K562 (cell line): ENCODE measurements around the gene UTP11. TPM values are rescaled to one million over a fixed set of nuclear protein-coding genes. Genes with fewer than 3 reads are reported as not detected.
A peak's percentile ranks its signal among the peaks of the same experiment; 100 is the strongest.

Experiments used
- DIDO1 ChIP-seq: fragments of 450-650 bp; IDR thresholded peaks from 2 replicates; pipeline ENCODE4 v1.6.1; 2016; ENCODE audit warnings: low read depth, missing biosample characterization, missing genetic modification characterization
- NFYB ChIP-seq: IDR thresholded peaks from 2 replicates; pipeline ENCODE4 v1.6.1; 2011; ENCODE audit warnings: mild to moderate bottlenecking, moderate library complexity; ENCODE audit not compliant: insufficient read length; ENCODE audit errors: extremely low read depth
- POLR2G ChIP-seq: fragments of 200-400 bp; formaldehyde crosslinking; IDR thresholded peaks from 2 replicates; pipeline ENCODE4 v1.6.1; 2017; ENCODE audit warnings: low read depth, mild to moderate bottlenecking, antibody characterized with exemption, low read length, moderate library complexity
- RAD21 ChIP-seq, 2 experiments: fragments of 250-450 bp in 1 of 2; fragments of 450-650 bp in 1 of 2; sonication (Bioruptor Pico) in 1 of 2; formaldehyde crosslinking in 1 of 2; IDR thresholded peaks in 1 of 2; conservative IDR thresholded peaks in 1 of 2; 2 replicates each; pipeline versions ENCODE4 v1.4.0 to v1.8.0; 2020 to 2022; ENCODE audit warnings: mild to moderate bottlenecking in 2 of 2, moderate library complexity in 1 of 2
- RCOR1 ChIP-seq, 2 experiments: IDR thresholded peaks; 2 replicates each; pipeline ENCODE4 v1.6.1; 2012; ENCODE audit warnings: low read depth in 2 of 2, low read length in 2 of 2, borderline replicate concordance in 1 of 2, improper control_type of control experiment in 1 of 2
- TEAD4 ChIP-seq, 2 experiments: sonication (generic) in 1 of 2; formaldehyde crosslinking in 1 of 2; IDR thresholded peaks; 2 replicates each; pipeline versions ENCODE4 v1.6.1 to v1.8.0; 2012 to 2022; ENCODE audit warnings: borderline replicate concordance in 1 of 2, inconsistent platforms in 1 of 2, low read length in 1 of 2, mild to moderate bottlenecking in 1 of 2, missing genetic modification reagents in 1 of 2
- polyA plus RNA-seq, 8 experiments: library from polyadenylated mRNA; depleted of rRNA in 4 of 8; stranded (reverse) in 5 of 8; unstranded in 3 of 8; fragments of >200 nt; fragmentation: Nextera tagmentation in 2 of 8; fragmentation: Illumina TruSeq in 1 of 8; extraction: Ambion mirVana in 2 of 8; extraction: Trizol in 1 of 8; gene quantifications; 2 replicates each; pipeline versions ENCODE4 v1.2.1 to v1.2.3, GENCODE V29; 2011 to 2014; ENCODE audit warnings: inconsistent platforms in 1 of 8, missing spikeins in 1 of 8
- total RNA-seq, 7 experiments: library from RNA; depleted of rRNA in 6 of 7; stranded (reverse); fragments of >200 nt in 6 of 7; fragmentation: Illumina TruSeq in 2 of 7; extraction: Trizol in 2 of 7; gene quantifications; 2 replicates each; pipeline versions ENCODE4 v1.2.1 to v1.2.3, GENCODE V29; 2011 to 2021; ENCODE audit warnings: low replicate concordance in 1 of 7
- TF ChIP-seq, protein P1 (sequence below), 2 experiments: fragments of 450-650 bp in 1 of 2; sonication (generic) in 1 of 2; formaldehyde crosslinking; conservative IDR thresholded peaks; 2 replicates each; pipeline versions ENCODE4 v1.4.0 to v1.8.1; 2020 to 2022; ENCODE audit warnings: mild to moderate bottlenecking in 1 of 2, missing genetic modification reagents in 1 of 2
- TF ChIP-seq, protein P2 (sequence below): sonication (generic); formaldehyde crosslinking; IDR thresholded peaks from 2 replicates; pipeline ENCODE4 v1.8.1; 2023; ENCODE audit warnings: mild to moderate bottlenecking, missing genetic modification reagents
- TF ChIP-seq, protein P3 (sequence below): IDR thresholded peaks from 2 replicates; pipeline ENCODE4 v1.6.1; 2011; ENCODE audit warnings: borderline replicate concordance, low read depth, mild to moderate bottlenecking, moderate library complexity, low read length; ENCODE audit not compliant: insufficient read depth, poor library complexity, severe bottlenecking
- TF ChIP-seq, protein P4 (sequence below), 2 experiments: IDR thresholded peaks in 1 of 2; conservative IDR thresholded peaks in 1 of 2; 2 replicates each; pipeline ENCODE4 v1.6.1; 2016; ENCODE audit warnings: low read depth in 2 of 2, mild to moderate bottlenecking in 1 of 2, missing compliant biosample characterization in 1 of 2, missing genetic modification characterization in 1 of 2, moderate library complexity in 1 of 2
- TF ChIP-seq, protein P5 (sequence below), 3 experiments: fragments of 200-800 bp in 1 of 3; fragments of 250-450 bp in 1 of 3; fragments of 450-650 bp in 1 of 3; sonication (Bioruptor Pico) in 1 of 3; sonication (Bioruptor generic) in 1 of 3; formaldehyde crosslinking in 1 of 3; IDR thresholded peaks; 2 replicates each; pipeline versions ENCODE4 v1.6.1 to v1.8.0; 2016 to 2022; ENCODE audit warnings: mild to moderate bottlenecking in 2 of 3, missing genetic modification characterization in 2 of 3, missing compliant biosample characterization in 1 of 3, moderate library complexity in 1 of 3

The UTP11 gene
- total and polyA plus RNA-seq, 9 of the 15 experiments (the other 6 are each of a cell fraction or from before 2014, with no cell fraction given): 91.1 to 378 (median 221) TPM

DNA sequence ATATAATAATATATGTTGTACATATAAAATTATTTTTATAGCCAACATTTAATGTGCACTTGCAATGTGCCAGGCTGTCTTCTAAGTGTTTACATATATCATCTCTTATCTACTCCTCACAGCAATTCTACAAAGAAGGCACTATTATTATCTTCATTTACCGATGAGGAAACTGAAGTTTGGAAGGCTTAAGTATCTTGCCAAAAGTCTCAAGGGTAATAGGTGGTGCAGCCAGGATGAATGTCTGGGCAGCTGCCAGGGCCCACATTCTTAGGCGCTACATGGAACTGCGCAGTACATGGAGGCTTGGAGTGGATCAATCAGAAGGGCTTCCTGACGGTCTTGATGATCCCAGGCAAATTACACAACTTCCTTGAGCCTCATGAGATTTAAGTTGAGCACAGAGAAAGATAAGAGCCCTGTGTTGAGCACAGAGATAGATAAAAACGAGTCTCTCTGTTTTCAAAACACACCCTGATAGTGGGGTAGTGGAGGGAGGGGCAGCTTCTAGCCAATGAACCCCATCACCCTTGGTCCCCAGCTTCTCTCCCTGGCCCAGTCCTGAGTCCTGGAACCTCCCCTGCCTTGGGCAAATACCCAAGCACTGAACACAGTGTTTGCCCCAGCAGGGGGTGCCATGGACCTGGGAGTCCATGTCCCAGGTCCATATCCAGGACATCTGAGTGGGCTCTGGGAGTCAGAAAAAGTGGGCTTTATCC lies 24.8 kb downstream of the UTP11 start (continued):
- TF ChIP-seq, protein P1, sequence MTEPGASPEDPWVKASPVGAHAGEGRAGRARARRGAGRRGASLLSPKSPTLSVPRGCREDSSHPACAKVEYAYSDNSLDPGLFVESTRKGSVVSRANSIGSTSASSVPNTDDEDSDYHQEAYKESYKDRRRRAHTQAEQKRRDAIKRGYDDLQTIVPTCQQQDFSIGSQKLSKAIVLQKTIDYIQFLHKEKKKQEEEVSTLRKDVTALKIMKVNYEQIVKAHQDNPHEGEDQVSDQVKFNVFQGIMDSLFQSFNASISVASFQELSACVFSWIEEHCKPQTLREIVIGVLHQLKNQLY (CRISPR knock-in tag; conservative IDR thresholded peaks at IDR 0.05): no peak
- TF ChIP-seq, protein P2, sequence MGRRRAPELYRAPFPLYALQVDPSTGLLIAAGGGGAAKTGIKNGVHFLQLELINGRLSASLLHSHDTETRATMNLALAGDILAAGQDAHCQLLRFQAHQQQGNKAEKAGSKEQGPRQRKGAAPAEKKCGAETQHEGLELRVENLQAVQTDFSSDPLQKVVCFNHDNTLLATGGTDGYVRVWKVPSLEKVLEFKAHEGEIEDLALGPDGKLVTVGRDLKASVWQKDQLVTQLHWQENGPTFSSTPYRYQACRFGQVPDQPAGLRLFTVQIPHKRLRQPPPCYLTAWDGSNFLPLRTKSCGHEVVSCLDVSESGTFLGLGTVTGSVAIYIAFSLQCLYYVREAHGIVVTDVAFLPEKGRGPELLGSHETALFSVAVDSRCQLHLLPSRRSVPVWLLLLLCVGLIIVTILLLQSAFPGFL (CRISPR knock-in tag): no peak
- TF ChIP-seq NFYB (no peak), TEAD4 (IDR thresholded peaks at IDR 0.05; ENCODE audit: low read length) (peak; percentile 56), TEAD4 (CRISPR knock-in tag; IDR thresholded peaks at IDR 0.05; ENCODE audit: borderline replicate concordance) (no peak), DIDO1 (tag) (peak; percentile 57; the same call in 1 of the 2 replicates), POLR2G (no peak), RAD21 (CRISPR knock-in tag; conservative IDR thresholded peaks at IDR 0.05 in 1 of 2, IDR thresholded peaks at IDR 0.05 in 1 of 2) (peak; percentile 61 to 86), RCOR1 (IDR thresholded peaks at IDR 0.05; ENCODE audit: borderline replicate concordance in 1 of 2, low read depth in 2 of 2, low read length in 2 of 2) (peak; percentile 21 to 77; a peak in 1 of 4 replicates)
- TF ChIP-seq, protein P3, sequence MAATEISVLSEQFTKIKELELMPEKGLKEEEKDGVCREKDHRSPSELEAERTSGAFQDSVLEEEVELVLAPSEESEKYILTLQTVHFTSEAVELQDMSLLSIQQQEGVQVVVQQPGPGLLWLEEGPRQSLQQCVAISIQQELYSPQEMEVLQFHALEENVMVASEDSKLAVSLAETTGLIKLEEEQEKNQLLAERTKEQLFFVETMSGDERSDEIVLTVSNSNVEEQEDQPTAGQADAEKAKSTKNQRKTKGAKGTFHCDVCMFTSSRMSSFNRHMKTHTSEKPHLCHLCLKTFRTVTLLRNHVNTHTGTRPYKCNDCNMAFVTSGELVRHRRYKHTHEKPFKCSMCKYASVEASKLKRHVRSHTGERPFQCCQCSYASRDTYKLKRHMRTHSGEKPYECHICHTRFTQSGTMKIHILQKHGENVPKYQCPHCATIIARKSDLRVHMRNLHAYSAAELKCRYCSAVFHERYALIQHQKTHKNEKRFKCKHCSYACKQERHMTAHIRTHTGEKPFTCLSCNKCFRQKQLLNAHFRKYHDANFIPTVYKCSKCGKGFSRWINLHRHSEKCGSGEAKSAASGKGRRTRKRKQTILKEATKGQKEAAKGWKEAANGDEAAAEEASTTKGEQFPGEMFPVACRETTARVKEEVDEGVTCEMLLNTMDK: peak; percentile 10
- TF ChIP-seq, protein P4, sequence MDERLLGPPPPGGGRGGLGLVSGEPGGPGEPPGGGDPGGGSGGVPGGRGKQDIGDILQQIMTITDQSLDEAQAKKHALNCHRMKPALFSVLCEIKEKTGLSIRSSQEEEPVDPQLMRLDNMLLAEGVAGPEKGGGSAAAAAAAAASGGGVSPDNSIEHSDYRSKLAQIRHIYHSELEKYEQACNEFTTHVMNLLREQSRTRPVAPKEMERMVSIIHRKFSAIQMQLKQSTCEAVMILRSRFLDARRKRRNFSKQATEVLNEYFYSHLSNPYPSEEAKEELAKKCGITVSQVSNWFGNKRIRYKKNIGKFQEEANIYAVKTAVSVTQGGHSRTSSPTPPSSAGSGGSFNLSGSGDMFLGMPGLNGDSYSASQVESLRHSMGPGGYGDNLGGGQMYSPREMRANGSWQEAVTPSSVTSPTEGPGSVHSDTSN (CRISPR knock-in tag; IDR thresholded peaks at IDR 0.05; ENCODE audit: low read depth): no peak
- TF ChIP-seq, protein P4 (tag; conservative IDR thresholded peaks at IDR 0.05; ENCODE audit: low read depth): peak; percentile 21; the same call in 1 of the 2 replicates
- TF ChIP-seq, protein P5, sequence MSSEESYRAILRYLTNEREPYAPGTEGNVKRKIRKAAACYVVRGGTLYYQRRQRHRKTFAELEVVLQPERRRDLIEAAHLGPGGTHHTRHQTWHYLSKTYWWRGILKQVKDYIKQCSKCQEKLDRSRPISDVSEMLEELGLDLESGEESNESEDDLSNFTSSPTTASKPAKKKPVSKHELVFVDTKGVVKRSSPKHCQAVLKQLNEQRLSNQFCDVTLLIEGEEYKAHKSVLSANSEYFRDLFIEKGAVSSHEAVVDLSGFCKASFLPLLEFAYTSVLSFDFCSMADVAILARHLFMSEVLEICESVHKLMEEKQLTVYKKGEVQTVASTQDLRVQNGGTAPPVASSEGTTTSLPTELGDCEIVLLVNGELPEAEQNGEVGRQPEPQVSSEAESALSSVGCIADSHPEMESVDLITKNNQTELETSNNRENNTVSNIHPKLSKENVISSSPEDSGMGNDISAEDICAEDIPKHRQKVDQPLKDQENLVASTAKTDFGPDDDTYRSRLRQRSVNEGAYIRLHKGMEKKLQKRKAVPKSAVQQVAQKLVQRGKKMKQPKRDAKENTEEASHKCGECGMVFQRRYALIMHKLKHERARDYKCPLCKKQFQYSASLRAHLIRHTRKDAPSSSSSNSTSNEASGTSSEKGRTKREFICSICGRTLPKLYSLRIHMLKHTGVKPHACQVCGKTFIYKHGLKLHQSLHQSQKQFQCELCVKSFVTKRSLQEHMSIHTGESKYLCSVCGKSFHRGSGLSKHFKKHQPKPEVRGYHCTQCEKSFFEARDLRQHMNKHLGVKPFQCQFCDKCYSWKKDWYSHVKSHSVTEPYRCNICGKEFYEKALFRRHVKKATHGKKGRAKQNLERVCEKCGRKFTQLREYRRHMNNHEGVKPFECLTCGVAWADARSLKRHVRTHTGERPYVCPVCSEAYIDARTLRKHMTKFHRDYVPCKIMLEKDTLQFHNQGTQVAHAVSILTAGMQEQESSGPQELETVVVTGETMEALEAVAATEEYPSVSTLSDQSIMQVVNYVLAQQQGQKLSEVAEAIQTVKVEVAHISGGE (CRISPR knock-in tag; IDR thresholded peaks at IDR 0.05): no peak
